ENCODE data around the gene NOS1AP. TPM values are rescaled to one million over a fixed set of nuclear protein-coding genes. Genes with fewer than 3 reads are reported as not detected.

The NOS1AP gene
- total RNA-seq, 1 donor = 0.18 TPM

GRCh38 chr1:162165528-162165927 lies 96.0 kb downstream of the NOS1AP start:
- DNase-seq (ENCODE audit: low read depth) = no peak
- H3K4me3 ChIP-seq (ENCODE audit: low read depth, low read length) = no peak overlapping the region
- no peak for TF ChIP-seq CTCF (IDR thresholded peaks at IDR 0.05; ENCODE audit: insufficient read depth, low read length)

GRCh38 chr1:162166917-162167615 lies 97.6 kb downstream of the NOS1AP start:
- TF ChIP-seq CTCF (IDR thresholded peaks at IDR 0.05; ENCODE audit: insufficient read depth, low read length) = no peak
- DNase-seq (ENCODE audit: low read depth) = no peak
- H3K4me3 ChIP-seq (ENCODE audit: low read depth, low read length) = no peak overlapping the region

DNA sequence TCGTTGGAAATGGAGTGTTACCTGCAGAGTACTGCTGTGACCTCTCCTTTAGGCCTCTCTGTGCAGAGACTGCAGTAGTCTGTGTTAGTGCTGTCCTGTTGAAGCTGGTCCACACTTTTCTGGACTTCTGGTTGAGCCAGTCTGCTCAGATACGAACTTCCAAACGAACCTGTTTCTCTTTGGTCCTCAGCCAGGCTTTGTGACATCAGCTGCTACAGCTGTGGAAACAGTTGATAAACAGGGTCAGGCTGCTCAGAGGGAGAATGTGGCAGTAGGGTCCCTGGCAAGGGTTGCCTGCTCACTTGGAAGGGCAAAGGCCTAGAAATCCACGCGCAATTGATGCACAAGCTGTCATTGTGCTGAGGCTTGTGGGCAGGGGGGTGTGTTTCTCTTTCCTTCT lies 98.8 kb downstream of the NOS1AP start:
- no peak for DNase-seq (ENCODE audit: low read depth)
- no peak overlapping the region for H3K4me3 ChIP-seq (ENCODE audit: low read depth, low read length)
- no peak for TF ChIP-seq CTCF (IDR thresholded peaks at IDR 0.05; ENCODE audit: insufficient read depth, low read length)

DNA sequence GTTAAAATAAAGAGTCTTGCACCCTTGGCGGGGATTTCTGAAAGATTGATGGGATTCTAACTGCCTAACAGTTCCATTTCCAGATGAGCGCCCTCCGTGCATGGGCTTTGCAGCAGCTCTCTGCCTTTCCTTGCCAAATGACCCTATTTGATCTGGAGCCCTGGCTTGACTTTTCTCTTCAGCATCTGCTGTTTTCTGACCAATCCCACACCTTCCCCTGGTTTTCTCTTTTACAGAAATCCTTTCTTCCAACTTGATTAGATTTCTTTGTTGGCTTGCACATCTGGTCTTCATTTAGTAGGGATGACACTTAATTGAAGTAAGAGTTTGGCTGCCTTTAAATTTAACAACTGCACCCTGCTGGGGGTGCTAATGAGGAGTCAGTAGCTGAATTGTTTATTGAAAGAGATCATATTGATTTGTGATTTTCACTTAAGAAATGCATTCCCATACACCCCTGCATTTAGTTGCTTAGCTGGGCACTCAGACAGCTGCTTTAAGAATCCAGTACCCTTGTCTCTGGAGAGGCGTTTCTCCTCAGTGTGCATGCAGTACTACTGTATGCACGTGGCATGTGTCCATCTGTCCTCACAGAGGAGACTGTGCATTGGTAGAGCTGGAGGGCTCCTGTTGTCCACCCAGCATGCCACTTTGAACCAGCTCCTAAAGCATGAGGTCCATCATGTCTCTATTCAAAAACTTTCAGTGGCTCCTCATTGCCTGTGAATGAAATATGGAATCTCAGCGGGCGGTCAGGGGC lies 99.7 kb downstream of the NOS1AP start:
- DNase-seq (ENCODE audit: low read depth) = no peak
- TF ChIP-seq CTCF (IDR thresholded peaks at IDR 0.05; ENCODE audit: insufficient read depth, low read length) = no peak
- H3K4me3 ChIP-seq (ENCODE audit: low read depth, low read length) = no peak overlapping the region

DNA sequence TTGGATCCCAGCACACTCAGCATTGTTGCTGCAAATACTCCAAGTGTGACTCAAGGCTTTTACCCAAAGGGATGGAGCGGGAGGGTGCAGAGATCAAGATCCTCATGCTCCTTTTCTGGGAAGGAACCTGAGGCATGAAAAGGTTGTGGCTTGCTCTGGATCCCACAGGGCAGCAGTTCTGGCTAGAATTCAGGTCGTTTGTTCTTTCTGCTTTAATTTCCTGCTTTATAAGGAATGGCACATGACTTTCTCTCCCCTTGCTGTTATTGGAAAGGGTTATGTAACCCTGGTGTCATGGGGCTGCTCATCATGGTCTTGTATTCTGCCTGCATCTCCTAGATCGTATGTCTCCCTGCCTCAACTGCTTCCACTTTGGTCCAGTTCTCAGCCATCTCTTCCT lies 101.6 kb downstream of the NOS1AP start:
- no peak for DNase-seq (ENCODE audit: low read depth)

More for the DNA sequence above, 101.6 kb downstream of the NOS1AP start:
- no peak overlapping the region for H3K4me3 ChIP-seq (ENCODE audit: low read depth, low read length)
- no peak for TF ChIP-seq CTCF (IDR thresholded peaks at IDR 0.05; ENCODE audit: insufficient read depth, low read length)

All from fibroblast of the aortic adventitia (primary cell).